Measurements from ENCODE around the gene PER3.

Gene PER3

DNA sequence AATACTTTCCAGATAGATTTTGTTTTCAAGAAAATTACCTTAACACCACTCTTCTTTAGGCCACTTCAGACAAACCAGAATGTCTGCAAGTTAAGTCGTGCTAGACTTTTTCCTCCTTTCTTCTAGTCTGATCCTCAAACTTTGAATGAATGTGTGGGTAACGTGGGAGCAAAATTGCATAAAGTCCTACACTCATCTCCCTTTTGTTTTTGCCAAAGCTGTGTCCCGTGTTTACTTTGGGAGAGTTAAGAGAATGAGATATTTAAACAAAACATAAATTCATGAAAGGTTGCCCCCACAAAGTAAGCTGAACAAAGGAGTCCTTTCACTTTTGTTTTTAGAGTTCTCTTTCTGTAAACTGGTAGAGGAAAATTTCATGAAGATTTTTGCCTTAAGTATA is 29.9 kb upstream of the PER3 start:
- no peak overlapping the region for H3K9ac ChIP-seq (ENCODE audit: low read depth in 1 of 2, low read length in 2 of 2)
- H3K27ac ChIP-seq (ENCODE audit: low read depth, low read length) = no peak overlapping the region
- H3K27me3 ChIP-seq (ENCODE audit: control insufficient read depth in 1 of 2, insufficient read depth in 2 of 2, low read length in 2 of 2) = no peaks in the 10 kb centered on the region
- H3K36me3 ChIP-seq (ENCODE audit: control insufficient read depth in 1 of 2, insufficient read depth in 2 of 2, low read length in 2 of 2) = no peaks in the 10 kb centered on the region
- no peak overlapping the region for H3K4me3 ChIP-seq (ENCODE audit: low read depth in 1 of 2, low read length in 2 of 2)
- H3K4me1 ChIP-seq (ENCODE audit: control insufficient read depth in 1 of 2, insufficient read depth in 2 of 2, low read length in 2 of 2) = peaks cover 0 to 3% of the 10 kb centered on the region in 2 donors
- H3K9me3 ChIP-seq (ENCODE audit: control insufficient read depth in 1 of 2, low read length in 2 of 2) = no peaks in the 10 kb centered on the region

DNA sequence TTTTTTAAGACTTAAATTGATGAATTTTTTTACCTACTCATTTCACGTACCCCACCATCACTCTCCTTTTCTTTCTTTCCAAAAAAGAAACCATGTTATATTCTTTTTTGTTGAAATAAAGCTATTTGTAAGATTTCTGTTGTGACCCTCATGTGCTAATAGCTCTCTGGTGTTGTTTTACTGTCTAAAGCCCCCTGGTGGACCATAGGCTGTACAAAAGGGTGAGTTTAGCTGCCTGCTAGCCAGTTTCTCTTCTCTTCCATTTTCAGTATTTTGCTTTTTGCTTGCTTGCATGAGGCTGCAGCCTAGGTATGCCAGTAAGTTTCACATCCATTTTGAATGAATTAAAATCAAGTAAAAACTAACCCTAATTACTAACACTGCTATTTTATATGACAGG is 28.6 kb upstream of the PER3 start:
- no peaks in the 10 kb centered on the region for H3K27me3 ChIP-seq (ENCODE audit: control insufficient read depth in 1 of 2, insufficient read depth in 2 of 2, low read length in 2 of 2)
- no peaks in the 10 kb centered on the region for H3K9me3 ChIP-seq (ENCODE audit: control insufficient read depth in 1 of 2, low read length in 2 of 2)
- no peak overlapping the region for H3K27ac ChIP-seq (ENCODE audit: low read depth, low read length)

DNA sequence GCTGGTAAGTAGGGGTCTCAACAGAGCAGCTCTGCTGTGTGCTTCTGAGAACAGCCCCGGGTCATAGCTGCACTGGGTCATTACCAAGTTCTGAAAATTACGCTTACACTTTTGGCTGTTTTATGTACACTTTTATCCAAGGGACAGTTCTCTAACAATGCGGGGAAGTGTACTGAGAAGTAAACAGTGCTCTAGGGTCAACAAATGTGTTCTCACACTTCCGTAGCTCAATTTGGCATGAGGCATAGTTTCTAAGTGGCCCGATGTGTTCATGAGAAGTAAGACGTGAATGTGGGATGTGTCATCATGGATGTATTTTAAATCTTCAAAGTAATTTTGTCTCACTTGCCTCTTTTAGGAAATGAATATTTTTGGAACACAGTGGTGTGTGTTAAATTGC is 23.8 kb upstream of the PER3 start:
- Histone ChIP-seq H3K4me3 (ENCODE audit: low read depth in 1 of 2, low read length in 2 of 2) (no peak overlapping the region), H3K27me3 (ENCODE audit: control insufficient read depth in 1 of 2, insufficient read depth in 2 of 2, low read length in 2 of 2) (no peaks in the 10 kb centered on the region), H3K4me1 (ENCODE audit: control insufficient read depth in 1 of 2, insufficient read depth in 2 of 2, low read length in 2 of 2) (no peaks in the 10 kb centered on the region), H3K9ac (ENCODE audit: low read depth in 1 of 2, low read length in 2 of 2) (no peak overlapping the region), H3K9me3 (ENCODE audit: control insufficient read depth in 1 of 2, low read length in 2 of 2) (no peaks in the 10 kb centered on the region), H3K36me3 (ENCODE audit: control insufficient read depth in 1 of 2, insufficient read depth in 2 of 2, low read length in 2 of 2) (no peaks in the 10 kb centered on the region), H3K27ac (ENCODE audit: low read depth, low read length) (no peak overlapping the region)

More for the DNA sequence above, 28.6 kb upstream of the PER3 start:
- H3K4me3 ChIP-seq (ENCODE audit: low read depth in 1 of 2, low read length in 2 of 2) = no peak overlapping the region
- H3K9ac ChIP-seq (ENCODE audit: low read depth in 1 of 2, low read length in 2 of 2) = no peak overlapping the region
- peaks cover 0 to 3% of the 10 kb centered on the region in 2 donors for H3K4me1 ChIP-seq (ENCODE audit: control insufficient read depth in 1 of 2, insufficient read depth in 2 of 2, low read length in 2 of 2)
- no peaks in the 10 kb centered on the region for H3K36me3 ChIP-seq (ENCODE audit: control insufficient read depth in 1 of 2, insufficient read depth in 2 of 2, low read length in 2 of 2)

DNA sequence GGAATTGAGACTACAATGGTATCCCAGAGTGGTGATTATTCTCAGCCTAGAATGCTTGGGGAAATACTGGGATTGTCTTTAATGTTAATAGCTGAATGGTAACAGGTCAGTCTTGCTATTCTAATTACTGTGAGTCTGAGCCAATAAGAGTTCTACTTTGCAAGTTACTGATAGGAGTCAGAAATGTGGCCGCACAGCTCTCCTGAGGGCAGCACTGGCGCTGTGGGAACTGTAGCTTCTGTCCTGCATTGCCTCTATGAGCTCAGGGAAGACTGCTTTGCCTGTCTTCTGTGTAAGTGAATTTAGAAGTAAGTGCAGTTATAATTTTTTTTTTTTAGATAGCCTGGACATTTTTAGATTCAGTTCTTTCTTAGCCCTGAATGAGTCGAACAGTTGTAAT is 23.0 kb upstream of the PER3 start:
- Histone ChIP-seq H3K36me3 (ENCODE audit: control insufficient read depth in 1 of 2, insufficient read depth in 2 of 2, low read length in 2 of 2) (no peaks in the 10 kb centered on the region), H3K27ac (ENCODE audit: low read depth, low read length) (no peak overlapping the region), H3K4me1 (ENCODE audit: control insufficient read depth in 1 of 2, insufficient read depth in 2 of 2, low read length in 2 of 2) (no peaks in the 10 kb centered on the region), H3K9ac (ENCODE audit: low read depth in 1 of 2, low read length in 2 of 2) (no peak overlapping the region), H3K27me3 (ENCODE audit: control insufficient read depth in 1 of 2, insufficient read depth in 2 of 2, low read length in 2 of 2) (no peaks in the 10 kb centered on the region), H3K4me3 (ENCODE audit: low read depth in 1 of 2, low read length in 2 of 2) (no peak overlapping the region), H3K9me3 (ENCODE audit: control insufficient read depth in 1 of 2, low read length in 2 of 2) (no peaks in the 10 kb centered on the region)

DNA sequence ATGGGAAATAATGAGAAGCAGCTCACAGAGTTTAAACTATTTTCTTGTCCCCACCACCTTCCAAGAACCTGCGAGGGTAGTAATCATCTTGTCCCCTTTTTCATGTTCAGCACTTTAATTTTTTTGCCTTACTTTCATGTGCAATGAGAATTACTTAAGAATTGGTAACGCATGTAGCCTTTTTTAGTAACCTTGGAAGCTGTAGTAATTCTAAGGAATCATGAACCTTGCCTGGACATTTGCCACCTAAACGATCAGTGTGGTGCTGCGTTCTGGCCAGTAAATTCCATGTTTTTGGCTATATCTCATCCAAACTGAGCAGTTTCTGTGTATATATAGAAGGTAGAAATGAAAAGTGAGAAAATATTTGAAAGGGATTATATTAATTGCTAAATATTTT is 16.9 kb upstream of the PER3 start:
- no peaks in the 10 kb centered on the region for H3K9me3 ChIP-seq (ENCODE audit: control insufficient read depth in 1 of 2, low read length in 2 of 2)
- H3K27me3 ChIP-seq (ENCODE audit: control insufficient read depth in 1 of 2, insufficient read depth in 2 of 2, low read length in 2 of 2) = no peaks in the 10 kb centered on the region
- H3K9ac ChIP-seq (ENCODE audit: low read depth in 1 of 2, low read length in 2 of 2) = no peak overlapping the region
- H3K4me3 ChIP-seq (ENCODE audit: low read depth in 1 of 2, low read length in 2 of 2) = no peak overlapping the region
- H3K27ac ChIP-seq (ENCODE audit: low read depth, low read length) = no peak overlapping the region
- peaks cover 0 to 5% of the 10 kb centered on the region in 2 donors for H3K4me1 ChIP-seq (ENCODE audit: control insufficient read depth in 1 of 2, insufficient read depth in 2 of 2, low read length in 2 of 2)
- no peaks in the 10 kb centered on the region for H3K36me3 ChIP-seq (ENCODE audit: control insufficient read depth in 1 of 2, insufficient read depth in 2 of 2, low read length in 2 of 2)

DNA sequence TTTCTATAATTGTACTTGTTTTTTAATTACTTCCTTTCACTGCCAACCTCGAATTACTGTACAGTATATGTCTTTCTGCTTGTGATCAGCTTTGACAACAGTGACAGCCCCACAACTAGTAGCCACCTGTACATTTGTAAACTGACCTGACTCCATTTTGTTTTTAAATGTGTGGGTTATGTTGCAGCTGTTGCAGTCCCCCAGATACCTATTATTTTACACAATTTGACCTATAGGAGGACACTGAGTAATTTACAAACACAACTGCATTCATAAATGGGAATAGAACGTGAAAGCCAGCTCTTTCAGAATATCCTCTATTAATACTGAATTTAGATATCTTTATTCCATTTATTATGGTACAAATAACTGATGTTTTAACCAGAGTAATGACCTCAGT is 15.5 kb upstream of the PER3 start:
- Histone ChIP-seq H3K4me3 (ENCODE audit: low read depth in 1 of 2, low read length in 2 of 2) (no peak overlapping the region), H3K27ac (ENCODE audit: low read depth, low read length) (no peak overlapping the region), H3K27me3 (ENCODE audit: control insufficient read depth in 1 of 2, insufficient read depth in 2 of 2, low read length in 2 of 2) (no peaks in the 10 kb centered on the region), H3K9ac (ENCODE audit: low read depth in 1 of 2, low read length in 2 of 2) (no peak overlapping the region), H3K36me3 (ENCODE audit: control insufficient read depth in 1 of 2, insufficient read depth in 2 of 2, low read length in 2 of 2) (peaks cover 0 to 3% of the 10 kb centered on the region in 2 donors), H3K4me1 (ENCODE audit: control insufficient read depth in 1 of 2, insufficient read depth in 2 of 2, low read length in 2 of 2) (peaks cover 0 to 7% of the 10 kb centered on the region in 2 donors), H3K9me3 (ENCODE audit: control insufficient read depth in 1 of 2, low read length in 2 of 2) (no peaks in the 10 kb centered on the region)

DNA sequence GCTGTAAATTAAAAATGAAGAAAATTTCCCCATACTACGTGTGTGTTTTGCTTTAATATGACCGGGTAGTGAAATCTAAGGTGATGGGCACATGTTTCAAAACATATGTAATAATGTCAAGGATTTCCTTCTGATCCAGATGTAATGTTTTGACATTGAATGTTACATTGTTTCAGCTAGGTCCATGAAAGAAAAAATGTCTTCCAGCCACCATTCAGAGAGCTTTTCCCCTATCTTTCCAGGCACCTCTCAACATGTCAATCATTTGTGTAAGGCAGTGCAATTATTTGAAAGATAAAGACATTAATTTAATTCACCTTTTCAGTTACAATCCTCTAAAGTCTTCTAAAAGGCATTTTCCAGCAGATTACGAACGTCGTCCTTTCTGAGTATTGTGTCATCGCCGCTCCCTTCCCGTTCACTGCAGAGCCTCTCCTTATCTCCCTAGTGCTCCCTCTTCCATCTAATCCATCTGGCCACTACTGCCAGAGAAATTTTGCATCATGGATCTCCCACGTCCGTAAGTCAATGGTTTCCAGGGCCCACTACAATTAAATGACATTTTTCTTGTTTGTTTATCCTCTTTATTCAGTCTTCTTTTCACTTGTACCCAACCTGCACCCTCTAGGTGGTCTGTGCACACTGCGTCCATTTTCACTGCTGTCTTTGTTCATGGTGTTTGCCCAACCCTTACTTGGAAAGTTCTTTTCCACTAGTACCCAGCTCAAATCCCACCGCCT is 14.2 kb upstream of the PER3 start:
- H3K27me3 ChIP-seq (ENCODE audit: control insufficient read depth in 1 of 2, insufficient read depth in 2 of 2, low read length in 2 of 2) = no peaks in the 10 kb centered on the region
- H3K4me1 ChIP-seq (ENCODE audit: control insufficient read depth in 1 of 2, insufficient read depth in 2 of 2, low read length in 2 of 2) = peaks cover 0 to 7% of the 10 kb centered on the region in 2 donors
- no peak overlapping the region for H3K27ac ChIP-seq (ENCODE audit: low read depth, low read length)
- H3K36me3 ChIP-seq (ENCODE audit: control insufficient read depth in 1 of 2, insufficient read depth in 2 of 2, low read length in 2 of 2) = peaks cover 0 to 7% of the 10 kb centered on the region in 2 donors
- no peak overlapping the region for H3K4me3 ChIP-seq (ENCODE audit: low read depth in 1 of 2, low read length in 2 of 2)
- H3K9ac ChIP-seq (ENCODE audit: low read depth in 1 of 2, low read length in 2 of 2) = no peak overlapping the region
- H3K9me3 ChIP-seq (ENCODE audit: control insufficient read depth in 1 of 2, low read length in 2 of 2) = no peaks in the 10 kb centered on the region

DNA sequence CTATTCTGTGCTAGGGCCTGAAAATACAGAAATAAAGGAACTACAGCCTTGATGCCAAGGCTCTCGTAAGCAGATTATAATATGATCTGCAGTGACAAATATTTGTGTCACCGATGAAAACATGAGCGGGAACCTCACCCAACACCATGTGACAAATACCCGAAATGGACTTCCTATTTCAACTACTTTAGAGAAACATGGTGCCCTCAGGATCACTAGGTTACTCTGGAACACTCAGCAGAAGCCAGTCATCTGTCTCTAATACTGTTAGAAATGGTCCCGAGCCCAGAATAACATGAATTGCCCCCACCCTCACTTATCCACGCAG is 13.5 kb upstream of the PER3 start:
- H3K36me3 ChIP-seq (ENCODE audit: control insufficient read depth in 1 of 2, insufficient read depth in 2 of 2, low read length in 2 of 2) = peaks cover 0 to 7% of the 10 kb centered on the region in 2 donors
- no peaks in the 10 kb centered on the region for H3K9me3 ChIP-seq (ENCODE audit: control insufficient read depth in 1 of 2, low read length in 2 of 2)
- peak overlapping the region; percentile 91 to 92 for H3K9ac ChIP-seq (ENCODE audit: low read depth in 1 of 2, low read length in 2 of 2)
- H3K4me3 ChIP-seq (ENCODE audit: low read depth in 1 of 2, low read length in 2 of 2) = peak overlapping the region; percentile 89 to 92
- H3K27ac ChIP-seq (ENCODE audit: low read depth, low read length) = peak overlapping the region; percentile 51
- H3K27me3 ChIP-seq (ENCODE audit: control insufficient read depth in 1 of 2, insufficient read depth in 2 of 2, low read length in 2 of 2) = no peaks in the 10 kb centered on the region
- H3K4me1 ChIP-seq (ENCODE audit: control insufficient read depth in 1 of 2, insufficient read depth in 2 of 2, low read length in 2 of 2) = peaks cover 0 to 7% of the 10 kb centered on the region in 2 donors

DNA sequence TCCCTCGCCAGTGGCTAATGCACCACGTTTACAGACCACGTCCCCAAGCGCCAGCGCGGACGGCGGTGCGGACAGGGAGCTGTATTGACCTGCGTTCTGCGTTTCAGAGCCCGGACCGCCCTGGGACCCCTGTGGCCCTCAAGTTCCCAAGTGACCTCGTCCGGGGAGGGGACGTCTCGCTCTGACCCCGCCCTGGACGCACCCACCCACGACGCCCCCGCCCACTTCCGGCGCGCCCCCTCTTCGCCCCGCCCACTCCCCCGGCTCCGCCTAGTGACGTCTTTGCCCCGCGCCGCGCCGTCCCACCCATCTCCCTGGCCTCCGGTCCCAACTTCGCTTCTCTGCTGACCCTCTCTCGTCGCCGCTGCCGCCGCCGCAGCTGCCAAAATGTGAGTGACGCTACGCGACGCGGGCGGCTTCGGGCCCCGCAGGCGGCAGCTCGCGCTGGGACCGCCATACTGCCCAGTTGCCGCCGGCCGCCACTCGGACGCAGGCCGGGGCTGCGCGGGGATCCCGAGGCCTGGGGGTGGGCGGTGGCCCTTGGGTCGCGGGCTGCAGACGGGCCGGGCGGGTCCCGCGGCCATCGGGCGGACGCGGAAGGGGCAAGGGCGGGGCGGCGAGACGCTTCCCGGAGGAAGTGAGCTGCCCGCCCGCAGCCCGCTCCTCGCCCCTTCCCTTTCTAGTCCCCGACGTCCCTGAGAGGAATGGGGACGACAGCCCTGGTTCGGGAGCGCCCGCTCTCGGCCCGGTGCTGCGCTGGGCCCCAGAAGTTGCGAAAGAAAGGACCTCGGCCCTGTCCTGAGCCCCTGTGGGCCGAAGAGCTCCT is 12.9 kb upstream of the PER3 start, which contains the start of gene VAMP3:
TSS of gene VAMP3 (plus strand) at position 300 of the 826 bp plus-strand sequence. CDS start at position 388, 88 bp downstream.
- Histone ChIP-seq H3K27ac (ENCODE audit: low read depth, low read length) (peak within 1 kb of the TSS; percentile 93), H3K9me3 (ENCODE audit: control insufficient read depth in 1 of 2, low read length in 2 of 2) (no peaks in the 10 kb centered on the region), H3K4me1 (ENCODE audit: control insufficient read depth in 1 of 2, insufficient read depth in 2 of 2, low read length in 2 of 2) (peaks cover 0 to 7% of the 10 kb centered on the region in 2 donors), H3K27me3 (ENCODE audit: control insufficient read depth in 1 of 2, insufficient read depth in 2 of 2, low read length in 2 of 2) (no peaks in the 10 kb centered on the region), H3K4me3 (ENCODE audit: low read depth in 1 of 2, low read length in 2 of 2) (peak within 1 kb of the TSS; percentile 92 to 93), H3K9ac (ENCODE audit: low read depth in 1 of 2, low read length in 2 of 2) (peak within 1 kb of the TSS; percentile 91 to 92), H3K36me3 (ENCODE audit: control insufficient read depth in 1 of 2, insufficient read depth in 2 of 2, low read length in 2 of 2) (peaks cover 0 to 7% of the 10 kb centered on the region in 2 donors)

DNA sequence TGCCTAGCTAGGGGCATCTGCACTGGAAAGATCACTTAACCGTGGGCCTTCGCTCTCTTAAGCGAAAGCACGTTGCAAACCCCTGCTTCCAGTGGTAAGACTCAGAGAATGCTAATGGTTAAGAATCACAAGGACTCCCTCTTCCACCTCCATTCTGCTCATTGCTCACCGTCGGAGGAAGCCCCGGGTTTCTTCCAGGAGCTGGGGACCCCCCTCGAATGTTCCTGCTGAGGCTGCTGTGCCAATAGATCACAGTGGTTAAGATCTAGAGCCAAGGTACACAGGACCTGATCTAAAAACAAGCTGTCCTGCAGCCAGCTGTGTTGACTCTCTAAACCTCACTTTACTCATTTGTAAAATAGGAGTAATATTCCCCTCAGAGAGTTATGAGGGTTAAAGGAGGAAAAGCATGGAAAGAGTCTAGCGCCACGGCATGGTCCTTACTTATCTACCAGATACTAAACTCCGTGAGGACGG is 12.2 kb upstream of the PER3 start:
- Histone ChIP-seq H3K27me3 (ENCODE audit: control insufficient read depth in 1 of 2, insufficient read depth in 2 of 2, low read length in 2 of 2) (no peaks in the 10 kb centered on the region), H3K9me3 (ENCODE audit: control insufficient read depth in 1 of 2, low read length in 2 of 2) (no peaks in the 10 kb centered on the region), H3K4me3 (ENCODE audit: low read depth in 1 of 2, low read length in 2 of 2) (peak overlapping the region; percentile 92 to 93), H3K9ac (ENCODE audit: low read depth in 1 of 2, low read length in 2 of 2) (peak overlapping the region; percentile 53 to 92), H3K36me3 (ENCODE audit: control insufficient read depth in 1 of 2, insufficient read depth in 2 of 2, low read length in 2 of 2) (peaks cover 0 to 7% of the 10 kb centered on the region in 2 donors), H3K27ac (ENCODE audit: low read depth, low read length) (peak overlapping the region; percentile 93), H3K4me1 (ENCODE audit: control insufficient read depth in 1 of 2, insufficient read depth in 2 of 2, low read length in 2 of 2) (peaks cover 0 to 7% of the 10 kb centered on the region in 2 donors)
